SJSA1 (cell line): Measurements from ENCODE around the gene SCD. TPM values are rescaled to one million over a fixed set of nuclear protein-coding genes. Genes with fewer than 3 reads are reported as not detected.
"Not testable (repeated sequence)": the region's sequence is repeated elsewhere in the genome, so short reads cannot be mapped to it uniquely, and the experiment has no call there.

Source experiments
- DNase-seq, 2 experiments: peaks; one replicate each; pipeline ENCODE4 v3.0.0-alpha.2; 2015 to 2020; ENCODE audit warnings: low spot score in 2 of 2, low read depth in 1 of 2
- H3K27ac ChIP-seq: fragments of 250-450 bp; sonication (Bioruptor Pico); 2 replicates; pipeline ENCODE4 v1.5.1; 2020; ENCODE audit warnings: mild to moderate bottlenecking, moderate library complexity
- H3K27me3 ChIP-seq: fragments of 250-450 bp; sonication (Bioruptor Pico); replicated peaks from 2 replicates; pipeline ENCODE4 v1.5.1; 2020; ENCODE audit warnings: mild to moderate bottlenecking, moderate library complexity
- H3K36me3 ChIP-seq: fragments of 250-450 bp; sonication (Bioruptor Pico); 2 replicates; pipeline ENCODE4 v1.5.1; 2020; ENCODE audit warnings: mild to moderate bottlenecking
- H3K4me1 ChIP-seq: fragments of 250-450 bp; sonication (Bioruptor Pico); replicated peaks from 2 replicates; pipeline ENCODE4 v1.6.1; 2021; ENCODE audit warnings: mild to moderate bottlenecking
- H3K4me3 ChIP-seq: fragments of 250-450 bp; sonication (Bioruptor Pico); 2 replicates; pipeline ENCODE4 v1.5.1; 2020; ENCODE audit warnings: mild to moderate bottlenecking
- H3K9me3 ChIP-seq: fragments of 250-450 bp; sonication (Bioruptor Pico); replicated peaks from 2 replicates; pipeline ENCODE4 v1.5.1; 2020; ENCODE audit warnings: mild to moderate bottlenecking
- total RNA-seq: library from RNA; depleted of rRNA; stranded (reverse); fragments of >200 nt; shearing (Covaris generic); gene quantifications from 2 replicates; pipeline ENCODE4 v1.2.3, GENCODE V29; 2014

Gene SCD
- total RNA-seq, 1 experiment from 2014 or later: 41.8 TPM

GRCh38 chr10:100376656-100377055 is 29.6 kb downstream of the SCD start:
- H3K4me1 ChIP-seq: peaks cover 21% of the 10 kb centered on the region
- H3K36me3 ChIP-seq, H3K27me3 ChIP-seq, DNase-seq, H3K9me3 ChIP-seq, H3K27ac ChIP-seq, H3K4me3 ChIP-seq: not testable (repeated sequence)

GRCh38 chr10:100377830-100378229 is 30.8 kb downstream of the SCD start:
- Histone ChIP-seq H3K9me3 (no peaks in the 10 kb centered on the region), H3K27me3 (no peaks in the 10 kb centered on the region), H3K4me3 (no peak overlapping the region), H3K4me1 (peaks cover 13% of the 10 kb centered on the region), H3K27ac (no peak overlapping the region), H3K36me3 (no peaks in the 10 kb centered on the region)
- no peak for DNase-seq

GRCh38 chr10:100380400-100380799 is 33.4 kb downstream of the SCD start:
- H3K27me3 ChIP-seq: no peaks in the 10 kb centered on the region
- H3K4me1 ChIP-seq: no peaks in the 10 kb centered on the region
- no peaks in the 10 kb centered on the region for H3K9me3 ChIP-seq
- no peak overlapping the region for H3K4me3 ChIP-seq
- H3K36me3 ChIP-seq: no peaks in the 10 kb centered on the region
- DNase-seq: no peak
- H3K27ac ChIP-seq: no peak overlapping the region

- no peak overlapping the region for H3K27ac ChIP-seq
- H3K9me3 ChIP-seq: no peaks in the 10 kb centered on the region
- H3K4me1 ChIP-seq: no peaks in the 10 kb centered on the region
- H3K36me3 ChIP-seq: no peaks in the 10 kb centered on the region
- no peaks in the 10 kb centered on the region for H3K27me3 ChIP-seq
- DNase-seq: no peak
- no peak overlapping the region for H3K4me3 ChIP-seq
Measured at GRCh38 chr10:100382553-100382952, 35.5 kb downstream of the SCD start.

GRCh38 chr10:100383251-100383650 is 36.2 kb downstream of the SCD start:
- no peak overlapping the region for H3K27ac ChIP-seq
- DNase-seq: no peak

GRCh38 chr10:100391163-100392002 is 44.4 kb downstream of the SCD start:
- H3K27me3 ChIP-seq: peaks cover 4% of the 10 kb centered on the region; the same call in 1 of the 2 replicates
- no peaks in the 10 kb centered on the region for H3K36me3 ChIP-seq
- H3K4me3 ChIP-seq: no peak overlapping the region
- no peaks in the 10 kb centered on the region for H3K4me1 ChIP-seq
- H3K9me3 ChIP-seq: no peaks in the 10 kb centered on the region
- no peak for DNase-seq
- H3K27ac ChIP-seq: no peak overlapping the region

More at GRCh38 chr10:100383251-100383650, 36.2 kb downstream of the SCD start:
- H3K36me3 ChIP-seq: no peaks in the 10 kb centered on the region
- no peaks in the 10 kb centered on the region for H3K4me1 ChIP-seq
- no peak overlapping the region for H3K4me3 ChIP-seq
- H3K9me3 ChIP-seq: no peaks in the 10 kb centered on the region
- H3K27me3 ChIP-seq: no peaks in the 10 kb centered on the region

- Histone ChIP-seq H3K36me3 (no peaks in the 10 kb centered on the region), H3K9me3 (no peaks in the 10 kb centered on the region), H3K4me3 (no peak overlapping the region), H3K27ac (no peak overlapping the region), H3K27me3 (peaks cover 4% of the 10 kb centered on the region; the same call in 1 of the 2 replicates), H3K4me1 (no peaks in the 10 kb centered on the region)
- no peak for DNase-seq
Measured at GRCh38 chr10:100392686-100393003, 45.6 kb downstream of the SCD start.

GRCh38 chr10:100395626-100396025 is 48.6 kb downstream of the SCD start:
- peaks cover 4% of the 10 kb centered on the region; the same call in 1 of the 2 replicates for H3K27me3 ChIP-seq
- no peak for DNase-seq
- no peak overlapping the region for H3K4me3 ChIP-seq
- H3K36me3 ChIP-seq: no peaks in the 10 kb centered on the region
- H3K9me3 ChIP-seq: no peaks in the 10 kb centered on the region
- no peak overlapping the region for H3K27ac ChIP-seq
- H3K4me1 ChIP-seq: no peaks in the 10 kb centered on the region

- Histone ChIP-seq H3K9me3 (no peaks in the 10 kb centered on the region), H3K36me3 (no peaks in the 10 kb centered on the region), H3K27me3 (peaks cover 4% of the 10 kb centered on the region; the same call in 1 of the 2 replicates), H3K4me1 (no peaks in the 10 kb centered on the region), H3K27ac (no peak overlapping the region), H3K4me3 (no peak overlapping the region)
- DNase-seq: no peak
Measured at GRCh38 chr10:100396605-100397004, 49.6 kb downstream of the SCD start.

- no peak overlapping the region for H3K27ac ChIP-seq
- DNase-seq: no peak
- H3K4me3 ChIP-seq: no peak overlapping the region
- no peaks in the 10 kb centered on the region for H3K9me3 ChIP-seq
- H3K27me3 ChIP-seq: 0 out of 2 replicates have a peak, but pooled peaks cover 3% of the 10 kb centered on the region
- H3K36me3 ChIP-seq: no peaks in the 10 kb centered on the region
- H3K4me1 ChIP-seq: no peaks in the 10 kb centered on the region
Measured at GRCh38 chr10:100401631-100402328, 54.7 kb downstream of the SCD start.

- Histone ChIP-seq H3K27me3 (0 out of 2 replicates have a peak, but pooled peaks cover 3% of the 10 kb centered on the region), H3K36me3 (no peaks in the 10 kb centered on the region), H3K9me3 (no peaks in the 10 kb centered on the region), H3K4me1 (no peaks in the 10 kb centered on the region), H3K4me3 (no peak overlapping the region), H3K27ac (no peak overlapping the region)
- DNase-seq: no peak
Measured at GRCh38 chr10:100403734-100404133, 56.7 kb downstream of the SCD start.

GRCh38 chr10:100413173-100413572 is 66.1 kb downstream of the SCD start:
- DNase-seq: no peak
- Histone ChIP-seq H3K4me1 (no peaks in the 10 kb centered on the region), H3K9me3 (no peaks in the 10 kb centered on the region), H3K36me3 (no peaks in the 10 kb centered on the region), H3K27me3 (no peaks in the 10 kb centered on the region; the same call in 1 of the 2 replicates), H3K4me3 (no peak overlapping the region), H3K27ac (no peak overlapping the region)
